SU-DHL-6 (cell line): Measurements from ENCODE around the gene SMOC2.

Experiments
- H2AFZ ChIP-seq: fragments of 200-600 bp; sonication (generic); 2 replicates; pipeline ENCODE4 v1.6.1; 2014; ENCODE audit warnings: low read depth, mild to moderate bottlenecking, moderate library complexity, mixed read lengths, antibody characterized with exemption, low read length; ENCODE audit not compliant: severe bottlenecking
- H3F3A ChIP-seq: fragments of 200-600 bp; shearing (Covaris generic); 2 replicates; pipeline ENCODE4 v1.6.0; 2016; ENCODE audit warnings: antibody characterized with exemption, mild to moderate bottlenecking; ENCODE audit not compliant: insufficient read depth
- H3K27ac ChIP-seq: fragments of 200-600 bp; sonication (generic); 2 replicates; pipeline ENCODE4 v1.5.1; 2016; ENCODE audit warnings: low read depth, mild to moderate bottlenecking, low read length, moderate library complexity, mixed read lengths
- H3K27me3 ChIP-seq: fragments of 200-600 bp; sonication (generic), shearing (Covaris generic); 2 replicates; pipeline ENCODE4 v1.6.0; 2014; ENCODE audit warnings: mild to moderate bottlenecking, low read length
- H3K36me3 ChIP-seq: fragments of 200-600 bp; sonication (generic); 2 replicates; pipeline ENCODE4 v1.6.1; 2014; ENCODE audit warnings: mild to moderate bottlenecking, low read length, mixed read lengths
- H3K4me2 ChIP-seq: fragments of 300-600, 200-600 bp; shearing (Covaris generic), sonication (generic); 2 replicates; pipeline ENCODE4 v1.6.0; 2014; ENCODE audit warnings: low read length, low read depth, mild to moderate bottlenecking; ENCODE audit not compliant: poor library complexity, severe bottlenecking
- H3K4me3 ChIP-seq: fragments of 200-600 bp; sonication (generic); 2 replicates; pipeline ENCODE4 v1.5.1; 2014; ENCODE audit warnings: antibody characterized with exemption, low read length, mild to moderate bottlenecking, mixed read lengths; ENCODE audit not compliant: insufficient read depth, poor library complexity, severe bottlenecking
- H3K79me2 ChIP-seq: fragments of 200-600 bp; sonication (generic); 2 replicates; pipeline ENCODE4 v1.6.1; 2014; ENCODE audit warnings: mild to moderate bottlenecking, low read length, moderate library complexity; ENCODE audit not compliant: insufficient read depth
- H3K9ac ChIP-seq: fragments of 200-600 bp; sonication (generic); 2 replicates; pipeline ENCODE4 v1.7.0; 2014; ENCODE audit warnings: mild to moderate bottlenecking, low read length
- H3K9me2 ChIP-seq: fragments of 200-600 bp; sonication (generic); replicated peaks from 2 replicates; pipeline ENCODE4 v1.6.1; 2014; ENCODE audit warnings: low read length; ENCODE audit not compliant: insufficient read depth
- H3K9me3 ChIP-seq: fragments of 200-600 bp; sonication (generic); 2 replicates; pipeline ENCODE4 v1.6.1; 2014; ENCODE audit warnings: low read length, mixed read lengths; ENCODE audit not compliant: insufficient read depth
- H4K20me1 ChIP-seq: fragments of 200-600 bp; sonication (generic); 2 replicates; pipeline ENCODE4 v1.6.1; 2014; ENCODE audit warnings: low read depth, mild to moderate bottlenecking, antibody characterized with exemption, low read length, moderate library complexity, mixed read lengths
- CTCF ChIP-seq: fragments of 200-600 bp; sonication (generic); IDR thresholded peaks from one replicate; pipeline ENCODE4 v1.5.1; 2017; ENCODE audit warnings: antibody characterized with exemption, mild to moderate bottlenecking, low read length, moderate library complexity; ENCODE audit not compliant: insufficient read depth, poor library complexity, severe bottlenecking
- EZH2phosphoT487 ChIP-seq: fragments of 200-600 bp; sonication (generic), shearing (Covaris generic); conservative IDR thresholded peaks from 2 replicates; pipeline ENCODE4 v1.6.1; 2018; ENCODE audit warnings: mild to moderate bottlenecking, antibody characterized with exemption, low read length, moderate library complexity, mixed read lengths

Gene SMOC2

DNA sequence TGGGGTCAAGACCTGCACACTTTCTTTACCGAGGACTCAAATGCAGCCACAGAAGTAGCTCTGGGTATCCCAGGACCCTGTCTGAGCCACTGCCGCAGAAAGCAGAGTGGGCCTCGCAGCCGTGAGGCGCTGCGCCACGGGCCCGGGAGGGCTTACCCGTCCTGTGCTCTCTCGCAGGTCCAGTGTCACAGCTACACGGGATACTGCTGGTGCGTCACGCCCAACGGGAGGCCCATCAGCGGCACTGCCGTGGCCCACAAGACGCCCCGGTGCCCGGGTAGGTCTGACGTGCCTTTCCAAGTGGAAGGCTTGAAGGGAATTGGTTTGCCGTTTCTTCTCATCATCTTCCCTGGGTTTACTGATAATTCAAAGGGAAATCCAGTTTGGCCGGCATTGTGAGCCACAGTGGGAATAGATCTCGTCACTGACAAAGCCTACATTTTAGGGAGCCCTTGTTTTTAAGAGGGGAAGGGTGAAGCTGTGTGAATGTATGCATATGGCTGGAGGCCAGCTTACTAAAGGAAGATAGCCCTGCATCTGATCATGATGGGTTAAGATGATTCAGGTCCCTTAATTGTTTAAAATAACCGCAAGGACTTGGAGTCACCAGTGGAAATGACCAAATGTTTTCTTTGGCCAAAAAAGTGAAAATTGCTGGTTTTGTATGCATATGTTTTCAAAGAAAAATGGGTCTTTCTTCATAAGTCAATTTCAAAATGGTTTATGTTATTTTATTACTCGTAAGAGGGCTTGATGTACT lies 86.6 kb downstream of the SMOC2 start:
- no peak for TF ChIP-seq EZH2phosphoT487
- no peak for TF ChIP-seq CTCF
- no peaks in the 10 kb centered on the region for H3K9me3 ChIP-seq
- H3F3A ChIP-seq, result no peaks in the 10 kb centered on the region
- no peak overlapping the region for H3K4me3 ChIP-seq
- no peaks in the 10 kb centered on the region for H3K79me2 ChIP-seq
- H3K27ac ChIP-seq, result no peak overlapping the region
- H3K36me3 ChIP-seq, result no peaks in the 10 kb centered on the region
- H4K20me1 ChIP-seq, result no peaks in the 10 kb centered on the region
- H3K9me2 ChIP-seq, result no peaks in the 10 kb centered on the region
- H3K27me3 ChIP-seq, result no peaks in the 10 kb centered on the region
- no peak overlapping the region for H3K4me2 ChIP-seq
- H2AFZ ChIP-seq, result no peak overlapping the region
- no peak overlapping the region for H3K9ac ChIP-seq

- no peak overlapping the region for H3K9ac ChIP-seq
- no peak overlapping the region for H2AFZ ChIP-seq
- no peaks in the 10 kb centered on the region for H3K27me3 ChIP-seq
- no peak for TF ChIP-seq EZH2phosphoT487
- no peak for TF ChIP-seq CTCF
- no peaks in the 10 kb centered on the region for H3K79me2 ChIP-seq
- H3K9me3 ChIP-seq, result no peaks in the 10 kb centered on the region
- no peaks in the 10 kb centered on the region for H4K20me1 ChIP-seq
- H3K9me2 ChIP-seq, result no peaks in the 10 kb centered on the region
- H3K4me3 ChIP-seq, result no peak overlapping the region
- no peaks in the 10 kb centered on the region for H3K36me3 ChIP-seq
- no peak overlapping the region for H3K27ac ChIP-seq
- no peak overlapping the region for H3K4me2 ChIP-seq
- H3F3A ChIP-seq, result no peaks in the 10 kb centered on the region
Observed at GRCh38 chr6:168528474-168529095, 87.6 kb downstream of the SMOC2 start.

- Histone ChIP-seq H3K9me3 (no peaks in the 10 kb centered on the region), H4K20me1 (no peaks in the 10 kb centered on the region), H3K36me3 (no peaks in the 10 kb centered on the region), H3K9ac (no peak overlapping the region), H3K4me2 (no peak overlapping the region), H3K9me2 (no peaks in the 10 kb centered on the region), H2AFZ (no peak overlapping the region), H3K27ac (no peak overlapping the region), H3K79me2 (no peaks in the 10 kb centered on the region), H3F3A (no peaks in the 10 kb centered on the region), H3K4me3 (no peak overlapping the region), H3K27me3 (no peaks in the 10 kb centered on the region)
- TF ChIP-seq EZH2phosphoT487 (no peak), CTCF (no peak)
Observed at GRCh38 chr6:168529214-168529613, 88.2 kb downstream of the SMOC2 start.
